Breast epithelium (tissue), 3 donors: Measurements from ENCODE around the gene GTF2H2.
"Not testable (repeated sequence)": the region's sequence is repeated elsewhere in the genome, so short reads cannot be mapped to it uniquely, and the experiment has no call there.

Source experiments
- POLR2A ChIP-seq: fragments of 450-650 bp; IDR thresholded peaks from one replicate; pipeline ENCODE4 v1.6.1; 2016; ENCODE audit warnings: antibody characterized with exemption, mild to moderate bottlenecking, moderate library complexity
- POLR2AphosphoS5 ChIP-seq, 3 donors: sonication (generic); formaldehyde crosslinking; IDR thresholded peaks; one replicate each; pipeline ENCODE4 v1.6.1; 2017; ENCODE audit warnings: antibody characterized with exemption in 3 of 3
- TF ChIP-seq, protein P1 (sequence below), 3 donors: fragments of 450-650 bp; IDR thresholded peaks; one replicate each; pipeline ENCODE4 v1.5.1; 2016 to 2017; ENCODE audit warnings: antibody characterized with exemption in 3 of 3, mild to moderate bottlenecking in 3 of 3, moderate library complexity in 3 of 3

DNA sequence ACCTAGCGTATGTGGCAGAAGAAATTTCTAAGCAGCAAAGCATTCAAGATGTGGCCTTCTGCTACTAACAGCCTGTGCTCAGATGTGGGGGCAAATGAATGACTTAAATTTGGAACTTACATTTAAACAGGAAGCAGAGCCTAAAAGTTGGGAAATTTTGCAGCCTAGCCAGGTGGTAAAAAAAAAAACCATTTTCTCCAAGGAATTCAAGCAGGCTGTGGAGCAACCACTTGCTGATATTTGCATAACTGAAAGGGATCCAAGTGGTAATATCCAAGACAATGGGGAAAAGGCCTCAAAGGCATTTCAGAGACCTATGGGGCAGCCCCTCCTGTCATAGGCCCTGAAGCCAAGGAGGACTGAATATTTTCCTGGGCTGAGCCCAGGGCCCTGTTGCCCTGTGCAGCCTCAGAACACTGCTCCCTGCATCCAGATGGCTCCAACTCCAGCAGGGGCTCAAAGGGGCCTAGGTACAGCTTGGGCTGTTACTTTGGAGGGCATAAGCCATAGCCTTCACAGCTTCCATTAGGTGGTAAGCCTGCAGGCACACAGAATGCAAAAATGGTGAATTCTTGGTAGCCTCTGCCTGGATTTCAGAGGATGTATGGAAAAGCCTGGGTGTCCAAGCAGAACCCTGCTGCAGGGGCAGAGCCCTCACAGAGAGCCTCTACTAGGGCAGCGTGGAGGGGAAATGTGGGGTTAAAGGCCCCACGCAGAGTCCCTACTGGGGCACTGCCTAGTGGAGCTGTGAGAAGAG lies 29.9 kb upstream of the GTF2H2 start:
- TF ChIP-seq, protein P1, sequence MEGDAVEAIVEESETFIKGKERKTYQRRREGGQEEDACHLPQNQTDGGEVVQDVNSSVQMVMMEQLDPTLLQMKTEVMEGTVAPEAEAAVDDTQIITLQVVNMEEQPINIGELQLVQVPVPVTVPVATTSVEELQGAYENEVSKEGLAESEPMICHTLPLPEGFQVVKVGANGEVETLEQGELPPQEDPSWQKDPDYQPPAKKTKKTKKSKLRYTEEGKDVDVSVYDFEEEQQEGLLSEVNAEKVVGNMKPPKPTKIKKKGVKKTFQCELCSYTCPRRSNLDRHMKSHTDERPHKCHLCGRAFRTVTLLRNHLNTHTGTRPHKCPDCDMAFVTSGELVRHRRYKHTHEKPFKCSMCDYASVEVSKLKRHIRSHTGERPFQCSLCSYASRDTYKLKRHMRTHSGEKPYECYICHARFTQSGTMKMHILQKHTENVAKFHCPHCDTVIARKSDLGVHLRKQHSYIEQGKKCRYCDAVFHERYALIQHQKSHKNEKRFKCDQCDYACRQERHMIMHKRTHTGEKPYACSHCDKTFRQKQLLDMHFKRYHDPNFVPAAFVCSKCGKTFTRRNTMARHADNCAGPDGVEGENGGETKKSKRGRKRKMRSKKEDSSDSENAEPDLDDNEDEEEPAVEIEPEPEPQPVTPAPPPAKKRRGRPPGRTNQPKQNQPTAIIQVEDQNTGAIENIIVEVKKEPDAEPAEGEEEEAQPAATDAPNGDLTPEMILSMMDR (IDR thresholded peaks at IDR 0.05): not testable (repeated sequence)
- TF ChIP-seq POLR2A; POLR2AphosphoS5 (IDR thresholded peaks at IDR 0.05): not testable (repeated sequence)
